ENCODE data around the gene ZNF324B. TPM values are rescaled to one million over a fixed set of nuclear protein-coding genes. Genes with fewer than 3 reads are reported as not detected.

Gene ZNF324B
- total and polyA plus RNA-seq, 2 of the 8 experiments (the other 6 are each of a cell fraction or from before 2014, with no cell fraction given): 2.9 to 6.0 TPM

- peak; percentile 37; the same call in 1 of the 2 replicates for TF ChIP-seq POLR2AphosphoS5 (IDR thresholded peaks at IDR 0.05; ENCODE audit: low read depth, low read length)
These were observed 25.1 kb downstream of the ZNF324B start (continued) for GRCh38 chr19:58476498-58477015.

Measured in H1 (cell line).